ENCODE results near the gene ABHD17A.

- TF ChIP-seq, protein P1, sequence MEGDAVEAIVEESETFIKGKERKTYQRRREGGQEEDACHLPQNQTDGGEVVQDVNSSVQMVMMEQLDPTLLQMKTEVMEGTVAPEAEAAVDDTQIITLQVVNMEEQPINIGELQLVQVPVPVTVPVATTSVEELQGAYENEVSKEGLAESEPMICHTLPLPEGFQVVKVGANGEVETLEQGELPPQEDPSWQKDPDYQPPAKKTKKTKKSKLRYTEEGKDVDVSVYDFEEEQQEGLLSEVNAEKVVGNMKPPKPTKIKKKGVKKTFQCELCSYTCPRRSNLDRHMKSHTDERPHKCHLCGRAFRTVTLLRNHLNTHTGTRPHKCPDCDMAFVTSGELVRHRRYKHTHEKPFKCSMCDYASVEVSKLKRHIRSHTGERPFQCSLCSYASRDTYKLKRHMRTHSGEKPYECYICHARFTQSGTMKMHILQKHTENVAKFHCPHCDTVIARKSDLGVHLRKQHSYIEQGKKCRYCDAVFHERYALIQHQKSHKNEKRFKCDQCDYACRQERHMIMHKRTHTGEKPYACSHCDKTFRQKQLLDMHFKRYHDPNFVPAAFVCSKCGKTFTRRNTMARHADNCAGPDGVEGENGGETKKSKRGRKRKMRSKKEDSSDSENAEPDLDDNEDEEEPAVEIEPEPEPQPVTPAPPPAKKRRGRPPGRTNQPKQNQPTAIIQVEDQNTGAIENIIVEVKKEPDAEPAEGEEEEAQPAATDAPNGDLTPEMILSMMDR (conservative IDR thresholded peaks at IDR 0.05 in 1 of 2, IDR thresholded peaks at IDR 0.05 in 1 of 2; ENCODE audit: low read depth in 1 of 2, low read length in 2 of 2) = no peak
- TF ChIP-seq EZH2 (IDR thresholded peaks at IDR 0.05; ENCODE audit: low read length, missing control alignments) = no peak
These were observed 469 bp downstream of the ABHD17A start for GRCh38 chr19:1884719-1885334.
